Suprapubic skin (tissue), 3 donors: Measurements from ENCODE around the gene MYH6.

Experiments
- CTCF ChIP-seq, 2 donors: fragments of 200-600 bp in 1 of 2; fragments of 450-650 bp in 1 of 2; sonication (generic) in 1 of 2; IDR thresholded peaks; one replicate each; pipeline ENCODE4 v1.5.1; 2016 to 2019; ENCODE audit warnings: antibody characterized with exemption in 2 of 2, mild to moderate bottlenecking in 1 of 2, moderate library complexity in 1 of 2
- POLR2AphosphoS5 ChIP-seq, 3 donors: sonication (generic); formaldehyde crosslinking; IDR thresholded peaks; one replicate each; pipeline ENCODE4 v1.6.1; 2017; ENCODE audit warnings: antibody characterized with exemption in 3 of 3

- TF ChIP-seq CTCF (IDR thresholded peaks at IDR 0.05) (no peak), POLR2AphosphoS5 (IDR thresholded peaks at IDR 0.05) (no peak)
Observed at GRCh38 chr14:23445773-23446172, 37.7 kb upstream of the MYH6 start.
